Measurements from ENCODE around the gene INS. TPM values are rescaled to one million over a fixed set of nuclear protein-coding genes. Genes with fewer than 3 reads are reported as not detected.

Gene INS
- total and polyA plus RNA-seq, 2 of the 13 experiments (the other 11 are each of a cell fraction or from before 2014, with no cell fraction given), result not detected

DNA sequence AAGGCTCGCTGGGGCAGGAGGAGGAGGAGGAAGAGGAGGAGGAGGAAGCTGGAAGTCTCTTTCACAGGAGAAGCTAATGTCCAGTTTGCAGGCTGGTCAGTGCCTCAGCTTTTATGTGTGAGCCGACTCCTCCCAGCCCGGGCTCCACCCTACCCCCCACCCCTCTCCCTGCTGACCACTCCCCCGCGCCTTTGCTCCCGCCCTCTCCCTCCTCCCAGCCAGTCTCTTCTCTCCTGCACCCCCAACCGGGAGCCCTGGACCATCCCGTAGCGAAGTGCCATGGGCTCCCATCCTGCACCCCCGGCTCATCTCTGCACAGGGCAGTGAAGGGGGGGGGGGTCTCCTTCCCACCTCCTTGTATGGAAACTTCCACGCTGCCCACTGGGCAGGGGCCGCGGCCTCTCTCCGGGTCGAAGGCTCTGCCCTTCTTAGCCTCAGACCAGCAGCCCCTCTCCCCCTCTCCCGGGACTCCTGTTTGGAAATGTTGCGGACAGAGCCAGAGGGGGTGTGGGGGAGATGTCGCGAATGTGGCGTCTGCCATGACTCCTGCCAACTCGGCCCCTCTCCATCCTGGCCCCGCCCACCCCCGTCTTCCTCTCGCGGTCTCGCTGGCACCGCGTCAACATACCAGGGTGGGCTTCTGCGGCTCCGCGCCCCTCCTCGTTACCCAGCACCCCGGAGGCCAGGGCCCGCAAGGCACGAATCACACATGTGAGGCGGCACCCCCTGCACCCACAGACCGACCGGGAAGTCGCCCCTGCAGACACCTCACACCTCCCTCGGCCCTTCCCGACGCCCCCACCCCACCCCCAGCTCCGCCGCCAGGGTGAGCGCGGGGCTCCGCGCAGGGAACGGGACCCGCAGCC, 23.6 kb downstream of the INS start (continued):
- TF ChIP-seq, protein P1, sequence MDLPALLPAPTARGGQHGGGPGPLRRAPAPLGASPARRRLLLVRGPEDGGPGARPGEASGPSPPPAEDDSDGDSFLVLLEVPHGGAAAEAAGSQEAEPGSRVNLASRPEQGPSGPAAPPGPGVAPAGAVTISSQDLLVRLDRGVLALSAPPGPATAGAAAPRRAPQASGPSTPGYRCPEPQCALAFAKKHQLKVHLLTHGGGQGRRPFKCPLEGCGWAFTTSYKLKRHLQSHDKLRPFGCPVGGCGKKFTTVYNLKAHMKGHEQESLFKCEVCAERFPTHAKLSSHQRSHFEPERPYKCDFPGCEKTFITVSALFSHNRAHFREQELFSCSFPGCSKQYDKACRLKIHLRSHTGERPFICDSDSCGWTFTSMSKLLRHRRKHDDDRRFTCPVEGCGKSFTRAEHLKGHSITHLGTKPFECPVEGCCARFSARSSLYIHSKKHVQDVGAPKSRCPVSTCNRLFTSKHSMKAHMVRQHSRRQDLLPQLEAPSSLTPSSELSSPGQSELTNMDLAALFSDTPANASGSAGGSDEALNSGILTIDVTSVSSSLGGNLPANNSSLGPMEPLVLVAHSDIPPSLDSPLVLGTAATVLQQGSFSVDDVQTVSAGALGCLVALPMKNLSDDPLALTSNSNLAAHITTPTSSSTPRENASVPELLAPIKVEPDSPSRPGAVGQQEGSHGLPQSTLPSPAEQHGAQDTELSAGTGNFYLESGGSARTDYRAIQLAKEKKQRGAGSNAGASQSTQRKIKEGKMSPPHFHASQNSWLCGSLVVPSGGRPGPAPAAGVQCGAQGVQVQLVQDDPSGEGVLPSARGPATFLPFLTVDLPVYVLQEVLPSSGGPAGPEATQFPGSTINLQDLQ (CRISPR knock-in tag; IDR thresholded peaks at IDR 0.05), result 0 out of 2 replicates have a peak, but pooled peaks have one; percentile 34
- TF ChIP-seq, protein P2, sequence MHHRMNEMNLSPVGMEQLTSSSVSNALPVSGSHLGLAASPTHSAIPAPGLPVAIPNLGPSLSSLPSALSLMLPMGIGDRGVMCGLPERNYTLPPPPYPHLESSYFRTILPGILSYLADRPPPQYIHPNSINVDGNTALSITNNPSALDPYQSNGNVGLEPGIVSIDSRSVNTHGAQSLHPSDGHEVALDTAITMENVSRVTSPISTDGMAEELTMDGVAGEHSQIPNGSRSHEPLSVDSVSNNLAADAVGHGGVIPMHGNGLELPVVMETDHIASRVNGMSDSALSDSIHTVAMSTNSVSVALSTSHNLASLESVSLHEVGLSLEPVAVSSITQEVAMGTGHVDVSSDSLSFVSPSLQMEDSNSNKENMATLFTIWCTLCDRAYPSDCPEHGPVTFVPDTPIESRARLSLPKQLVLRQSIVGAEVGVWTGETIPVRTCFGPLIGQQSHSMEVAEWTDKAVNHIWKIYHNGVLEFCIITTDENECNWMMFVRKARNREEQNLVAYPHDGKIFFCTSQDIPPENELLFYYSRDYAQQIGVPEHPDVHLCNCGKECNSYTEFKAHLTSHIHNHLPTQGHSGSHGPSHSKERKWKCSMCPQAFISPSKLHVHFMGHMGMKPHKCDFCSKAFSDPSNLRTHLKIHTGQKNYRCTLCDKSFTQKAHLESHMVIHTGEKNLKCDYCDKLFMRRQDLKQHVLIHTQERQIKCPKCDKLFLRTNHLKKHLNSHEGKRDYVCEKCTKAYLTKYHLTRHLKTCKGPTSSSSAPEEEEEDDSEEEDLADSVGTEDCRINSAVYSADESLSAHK (CRISPR knock-in tag; IDR thresholded peaks at IDR 0.05; ENCODE audit: borderline replicate concordance), result no peak
- TF ChIP-seq ARID2 (CRISPR knock-in tag; IDR thresholded peaks at IDR 0.05; ENCODE audit: borderline replicate concordance) (peak; percentile 39; the same call in 1 of the 2 replicates), U2AF2 (IDR thresholded peaks at IDR 0.05; ENCODE audit: low read depth, low read length) (no peak), POLR2AphosphoS5 (IDR thresholded peaks at IDR 0.05; ENCODE audit: low read depth, low read length) (peak; percentile 75), SKI (IDR thresholded peaks at IDR 0.05; ENCODE audit: partially characterized antibody) (no peak), SALL1 (CRISPR knock-in tag; IDR thresholded peaks at IDR 0.05) (peak; percentile 48; the same call in 1 of the 2 replicates), YY1 (IDR thresholded peaks at IDR 0.05; ENCODE audit: insufficient read depth, insufficient replicate concordance, low read depth, low read length) (peak; percentile 8), ZFP82 (CRISPR knock-in tag; IDR thresholded peaks at IDR 0.05; ENCODE audit: borderline replicate concordance) (peak; percentile 82; the same call in 1 of the 2 replicates), ZNF30 (CRISPR knock-in tag; IDR thresholded peaks at IDR 0.05) (no peak; the same call in 1 of the 2 replicates), ZNF232 (CRISPR knock-in tag; IDR thresholded peaks at IDR 0.05; ENCODE audit: borderline replicate concordance) (0 out of 2 replicates have a peak, but pooled peaks have one; percentile 14), IRF2 (CRISPR knock-in tag; IDR thresholded peaks at IDR 0.05) (0 out of 2 replicates have a peak, but pooled peaks have one; percentile 19)
- TF ChIP-seq, protein P3, sequence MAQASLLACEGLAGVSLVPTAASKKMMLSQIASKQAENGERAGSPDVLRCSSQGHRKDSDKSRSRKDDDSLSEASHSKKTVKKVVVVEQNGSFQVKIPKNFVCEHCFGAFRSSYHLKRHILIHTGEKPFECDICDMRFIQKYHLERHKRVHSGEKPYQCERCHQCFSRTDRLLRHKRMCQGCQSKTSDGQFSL (CRISPR knock-in tag; IDR thresholded peaks at IDR 0.05), result peak; percentile 91; the same call in 1 of the 2 replicates
- TF ChIP-seq, protein P4, sequence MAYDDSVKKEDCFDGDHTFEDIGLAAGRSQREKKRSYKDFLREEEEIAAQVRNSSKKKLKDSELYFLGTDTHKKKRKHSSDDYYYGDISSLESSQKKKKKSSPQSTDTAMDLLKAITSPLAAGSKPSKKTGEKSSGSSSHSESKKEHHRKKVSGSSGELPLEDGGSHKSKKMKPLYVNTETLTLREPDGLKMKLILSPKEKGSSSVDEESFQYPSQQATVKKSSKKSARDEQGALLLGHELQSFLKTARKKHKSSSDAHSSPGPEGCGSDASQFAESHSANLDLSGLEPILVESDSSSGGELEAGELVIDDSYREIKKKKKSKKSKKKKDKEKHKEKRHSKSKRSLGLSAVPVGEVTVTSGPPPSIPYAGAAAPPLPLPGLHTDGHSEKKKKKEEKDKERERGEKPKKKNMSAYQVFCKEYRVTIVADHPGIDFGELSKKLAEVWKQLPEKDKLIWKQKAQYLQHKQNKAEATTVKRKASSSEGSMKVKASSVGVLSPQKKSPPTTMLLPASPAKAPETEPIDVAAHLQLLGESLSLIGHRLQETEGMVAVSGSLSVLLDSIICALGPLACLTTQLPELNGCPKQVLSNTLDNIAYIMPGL (CRISPR knock-in tag; IDR thresholded peaks at IDR 0.05; ENCODE audit: borderline replicate concordance in 1 of 2, low read depth in 1 of 2), result peak in 1 of 2 experiments; percentile 18; a peak in 1 of 4 replicates
- TF ChIP-seq, protein P5, sequence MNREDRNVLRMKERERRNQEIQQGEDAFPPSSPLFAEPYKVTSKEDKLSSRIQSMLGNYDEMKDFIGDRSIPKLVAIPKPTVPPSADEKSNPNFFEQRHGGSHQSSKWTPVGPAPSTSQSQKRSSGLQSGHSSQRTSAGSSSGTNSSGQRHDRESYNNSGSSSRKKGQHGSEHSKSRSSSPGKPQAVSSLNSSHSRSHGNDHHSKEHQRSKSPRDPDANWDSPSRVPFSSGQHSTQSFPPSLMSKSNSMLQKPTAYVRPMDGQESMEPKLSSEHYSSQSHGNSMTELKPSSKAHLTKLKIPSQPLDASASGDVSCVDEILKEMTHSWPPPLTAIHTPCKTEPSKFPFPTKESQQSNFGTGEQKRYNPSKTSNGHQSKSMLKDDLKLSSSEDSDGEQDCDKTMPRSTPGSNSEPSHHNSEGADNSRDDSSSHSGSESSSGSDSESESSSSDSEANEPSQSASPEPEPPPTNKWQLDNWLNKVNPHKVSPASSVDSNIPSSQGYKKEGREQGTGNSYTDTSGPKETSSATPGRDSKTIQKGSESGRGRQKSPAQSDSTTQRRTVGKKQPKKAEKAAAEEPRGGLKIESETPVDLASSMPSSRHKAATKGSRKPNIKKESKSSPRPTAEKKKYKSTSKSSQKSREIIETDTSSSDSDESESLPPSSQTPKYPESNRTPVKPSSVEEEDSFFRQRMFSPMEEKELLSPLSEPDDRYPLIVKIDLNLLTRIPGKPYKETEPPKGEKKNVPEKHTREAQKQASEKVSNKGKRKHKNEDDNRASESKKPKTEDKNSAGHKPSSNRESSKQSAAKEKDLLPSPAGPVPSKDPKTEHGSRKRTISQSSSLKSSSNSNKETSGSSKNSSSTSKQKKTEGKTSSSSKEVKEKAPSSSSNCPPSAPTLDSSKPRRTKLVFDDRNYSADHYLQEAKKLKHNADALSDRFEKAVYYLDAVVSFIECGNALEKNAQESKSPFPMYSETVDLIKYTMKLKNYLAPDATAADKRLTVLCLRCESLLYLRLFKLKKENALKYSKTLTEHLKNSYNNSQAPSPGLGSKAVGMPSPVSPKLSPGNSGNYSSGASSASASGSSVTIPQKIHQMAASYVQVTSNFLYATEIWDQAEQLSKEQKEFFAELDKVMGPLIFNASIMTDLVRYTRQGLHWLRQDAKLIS (CRISPR knock-in tag; IDR thresholded peaks at IDR 0.05), result peak; percentile 95

All from HepG2 (cell line).